EH (cell line): ENCODE data around the gene RTF1.
A peak's percentile ranks its signal among the peaks of the same experiment; 100 is the strongest.

Source experiments
- DNase-seq: peaks from one replicate; pipeline ENCODE4 v3.0.0-alpha.2; 2015; ENCODE audit warnings: low read depth

The RTF1 gene

DNA sequence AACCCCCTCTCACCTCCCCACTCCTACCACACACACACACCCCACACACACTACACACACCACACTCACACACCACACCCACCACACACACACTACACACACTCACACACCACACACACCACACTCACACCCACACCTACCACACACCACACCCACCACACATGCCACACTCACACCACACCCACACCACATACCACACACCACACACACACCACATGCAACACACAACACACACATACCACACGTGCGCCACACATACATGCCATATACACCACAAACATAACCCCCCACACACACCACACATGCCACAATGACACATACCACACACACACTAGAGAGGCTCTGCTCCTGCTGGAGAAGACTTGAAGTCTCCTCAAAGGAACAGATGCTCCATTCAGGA lies 70.9 kb downstream of the RTF1 start:
- DNase-seq = no peak

DNA sequence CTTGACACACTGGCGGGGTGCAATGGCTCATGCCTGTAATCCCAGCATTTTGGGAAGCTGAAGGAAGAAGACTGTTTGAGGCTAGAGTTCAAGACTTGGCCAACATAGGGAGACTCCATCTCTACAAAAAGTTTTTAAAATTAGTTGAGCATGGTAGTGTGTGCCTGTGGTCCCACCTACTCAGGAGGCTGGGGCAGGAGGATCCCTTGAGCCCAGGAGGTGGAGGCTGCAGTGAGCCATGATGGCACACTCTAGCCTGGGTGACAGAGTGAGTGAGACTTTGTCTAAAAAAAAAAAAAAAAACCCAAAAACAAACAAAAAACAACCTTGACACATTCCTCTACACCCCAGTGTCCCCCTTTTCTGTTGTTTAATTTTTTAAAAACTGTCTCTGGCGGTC lies 72.7 kb downstream of the RTF1 start:
- no peak for DNase-seq

DNA sequence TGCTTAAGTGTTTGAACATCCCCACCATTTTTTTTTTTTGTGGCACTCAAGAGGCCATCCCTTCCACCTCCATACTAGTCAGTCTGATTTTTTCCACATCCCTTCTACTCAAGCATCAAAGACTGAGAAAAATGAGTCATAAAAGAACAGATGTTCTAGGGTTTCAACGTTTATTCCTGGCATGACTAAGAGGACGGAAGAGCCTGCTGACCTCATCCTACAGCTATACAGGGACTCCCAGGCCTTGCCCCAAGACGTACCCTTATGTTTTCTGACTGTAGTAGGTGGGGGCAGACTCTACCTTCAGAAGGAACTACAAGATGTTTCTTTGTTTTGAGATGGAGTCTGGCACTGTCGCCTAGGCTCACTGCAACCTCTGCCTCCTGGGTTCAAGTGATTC lies 73.5 kb downstream of the RTF1 start:
- DNase-seq = peak; percentile 95

DNA sequence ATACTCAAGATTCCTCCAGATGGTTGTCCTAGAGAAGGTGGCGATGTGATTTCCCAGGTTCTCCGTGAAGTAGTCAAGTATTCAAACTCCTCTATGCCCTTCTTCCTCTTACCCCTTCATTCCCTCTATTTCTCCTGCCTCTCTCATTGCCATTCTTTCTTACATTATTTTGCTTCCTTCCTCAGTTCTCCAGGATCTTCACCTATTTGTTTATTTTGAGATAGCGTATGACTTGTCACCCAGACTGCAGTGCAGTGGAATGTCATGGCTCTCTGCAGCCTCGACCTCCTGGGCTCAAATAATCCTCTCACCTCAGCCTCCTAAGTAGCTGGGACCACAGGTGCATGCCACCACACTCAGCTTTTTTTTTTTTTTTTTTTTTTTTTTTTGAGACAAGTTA lies 75.0 kb downstream of the RTF1 start:
- no peak for DNase-seq

DNA sequence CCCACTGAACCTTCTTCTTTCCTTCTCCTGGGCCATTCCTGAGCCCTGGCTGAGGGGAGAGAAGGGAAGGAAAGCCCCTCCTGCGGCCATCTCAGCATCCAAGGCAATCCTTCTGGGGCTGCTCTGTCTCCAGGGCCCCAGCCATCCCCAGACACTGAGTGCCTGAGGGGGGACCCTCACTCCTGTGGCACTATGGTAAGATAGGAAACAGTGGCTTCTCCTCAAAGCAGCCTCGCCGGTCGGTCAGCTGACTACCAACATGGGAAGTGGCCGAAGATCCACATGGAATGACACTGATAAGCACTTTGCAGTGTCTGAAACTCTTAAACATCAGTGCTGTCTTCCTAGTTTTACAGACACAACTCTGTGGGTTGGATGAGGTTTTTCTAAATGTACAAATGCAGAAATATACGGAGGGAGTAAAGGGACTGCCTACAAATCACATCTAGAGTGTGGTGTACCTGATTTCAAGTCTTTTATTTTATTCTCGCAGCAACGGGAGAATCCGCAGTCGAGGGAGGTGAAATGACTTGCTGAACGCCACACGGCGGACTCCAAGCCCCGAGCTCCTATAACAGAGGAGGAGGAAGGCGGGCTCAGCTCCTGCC lies 75.8 kb downstream of the RTF1 start:
- no peak for DNase-seq

DNA sequence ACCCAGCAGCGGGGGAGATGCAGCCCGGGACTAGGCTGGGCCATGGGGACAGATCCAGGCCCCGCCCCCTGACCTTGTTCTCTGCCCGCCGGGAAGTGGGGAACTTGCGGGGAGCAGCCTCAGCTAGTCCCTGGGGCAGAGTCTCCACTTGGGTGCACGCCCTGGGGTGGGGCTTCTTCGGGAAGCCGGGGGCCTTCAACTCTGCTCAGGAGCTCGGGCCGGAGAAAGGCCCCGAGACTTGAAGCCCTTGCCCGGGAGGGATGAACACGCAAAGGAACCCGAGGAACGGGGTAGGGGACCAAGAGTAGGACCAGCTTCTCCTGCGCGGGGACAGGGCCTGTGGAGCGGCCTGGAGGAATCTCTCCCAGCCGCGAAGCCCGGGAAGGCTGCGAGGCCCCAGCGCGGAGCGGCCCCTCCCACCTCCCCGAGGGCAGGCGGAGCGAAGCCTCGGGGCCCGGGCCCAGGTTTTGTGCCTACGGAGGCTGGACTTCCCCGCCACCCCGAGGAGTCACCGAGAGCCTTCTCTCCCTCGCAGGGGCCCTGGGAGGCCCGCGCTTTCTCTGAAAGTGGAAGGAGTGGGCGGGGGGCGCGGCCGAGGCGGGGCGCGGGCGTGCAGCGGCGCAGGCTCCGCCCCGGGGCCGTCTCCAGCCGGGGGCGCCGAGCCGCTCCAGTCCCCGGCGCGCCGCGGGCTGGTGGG lies 76.5 kb downstream of the RTF1 start, which contains the start of gene ITPKA:
Gene ITPKA (plus strand): TSS at position 670 of the 697 bp plus-strand sequence. CDS start 54 bp downstream, outside the sequence.
- peak; percentile 71 for DNase-seq

DNA sequence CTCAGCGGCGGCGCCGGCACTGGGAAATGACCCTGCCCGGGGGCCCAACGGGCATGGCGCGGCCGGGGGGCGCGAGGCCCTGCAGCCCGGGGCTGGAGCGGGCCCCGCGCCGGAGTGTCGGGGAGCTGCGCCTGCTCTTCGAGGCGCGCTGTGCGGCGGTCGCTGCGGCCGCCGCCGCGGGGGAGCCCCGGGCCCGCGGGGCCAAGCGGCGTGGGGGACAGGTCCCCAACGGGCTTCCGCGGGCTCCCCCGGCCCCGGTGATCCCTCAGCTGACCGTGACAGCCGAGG lies 77.0 kb downstream of the RTF1 start:
- no peak for DNase-seq

DNA sequence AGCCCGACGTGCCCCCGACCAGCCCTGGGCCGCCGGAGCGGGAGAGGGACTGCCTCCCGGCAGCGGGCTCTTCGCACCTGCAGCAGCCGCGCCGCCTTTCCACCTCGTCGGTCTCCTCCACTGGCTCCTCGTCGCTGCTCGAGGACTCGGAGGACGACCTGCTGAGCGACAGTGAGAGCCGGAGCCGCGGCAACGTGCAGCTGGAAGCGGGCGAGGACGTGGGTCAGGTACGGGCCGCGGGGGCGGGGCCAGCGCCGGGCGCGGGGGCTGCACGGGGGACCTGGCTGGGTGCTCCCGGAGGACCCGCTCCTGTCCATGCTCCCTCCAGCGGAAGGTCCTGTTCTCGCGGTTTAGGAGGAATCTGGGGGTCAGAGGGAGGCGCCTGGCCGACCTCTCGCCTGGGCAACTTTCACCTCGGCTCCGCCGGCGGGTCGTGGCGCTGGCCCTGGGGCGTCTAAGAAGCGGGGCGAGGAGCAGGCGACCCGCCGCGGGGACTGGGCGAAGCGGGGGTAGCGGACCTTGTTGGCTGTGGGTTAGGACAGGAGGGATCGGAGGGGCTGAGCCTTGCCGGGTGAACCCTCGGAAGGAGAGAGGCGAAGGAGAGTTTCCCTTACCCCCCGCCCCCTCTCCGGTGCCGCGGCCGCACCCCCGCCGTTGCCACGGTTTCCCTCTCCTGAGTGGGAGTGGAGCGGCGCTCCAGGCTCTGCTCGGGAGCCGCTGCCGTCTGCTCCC lies 77.5 kb downstream of the RTF1 start:
- no peak for DNase-seq

DNA sequence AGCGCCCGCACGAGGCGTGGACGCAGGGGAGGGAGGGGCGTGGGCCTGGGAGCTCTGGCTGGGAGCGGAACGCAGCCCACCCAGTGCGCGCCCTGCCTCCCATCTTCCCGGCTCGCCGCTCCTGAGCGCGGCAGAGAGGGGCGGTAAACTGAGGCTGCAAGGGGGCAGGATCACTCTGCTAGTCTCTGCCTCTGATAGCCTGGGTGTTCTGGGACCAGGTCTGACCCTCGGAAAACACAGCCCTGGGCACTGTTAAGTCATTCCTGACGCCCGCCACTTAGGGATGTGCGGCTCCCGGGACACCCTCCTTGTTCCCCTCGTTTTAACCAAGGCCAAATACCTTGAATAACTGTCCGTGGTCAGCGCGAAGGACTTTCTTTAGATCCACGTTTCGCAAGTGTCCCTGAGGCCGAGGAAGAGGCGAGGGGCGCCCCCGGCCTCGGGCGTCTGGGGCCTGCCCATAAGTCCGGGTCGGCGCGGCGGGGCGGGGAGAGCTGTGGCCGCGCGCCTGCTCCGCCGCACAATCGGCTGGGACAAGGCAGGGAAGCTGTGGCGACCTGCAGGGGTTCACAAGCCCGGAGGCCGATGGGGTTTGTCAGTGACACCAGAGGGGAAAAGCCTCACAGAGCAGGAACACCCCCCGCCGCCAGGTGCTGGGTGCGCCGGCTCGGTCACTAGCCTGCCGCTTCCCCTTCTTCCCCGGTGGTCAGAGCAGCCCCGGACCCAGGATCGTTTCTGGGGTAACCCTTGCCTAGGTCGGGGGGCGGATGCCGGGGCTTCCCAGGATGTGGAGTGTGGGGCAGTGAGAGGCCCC lies 78.2 kb downstream of the RTF1 start:
- DNase-seq = no peak

DNA sequence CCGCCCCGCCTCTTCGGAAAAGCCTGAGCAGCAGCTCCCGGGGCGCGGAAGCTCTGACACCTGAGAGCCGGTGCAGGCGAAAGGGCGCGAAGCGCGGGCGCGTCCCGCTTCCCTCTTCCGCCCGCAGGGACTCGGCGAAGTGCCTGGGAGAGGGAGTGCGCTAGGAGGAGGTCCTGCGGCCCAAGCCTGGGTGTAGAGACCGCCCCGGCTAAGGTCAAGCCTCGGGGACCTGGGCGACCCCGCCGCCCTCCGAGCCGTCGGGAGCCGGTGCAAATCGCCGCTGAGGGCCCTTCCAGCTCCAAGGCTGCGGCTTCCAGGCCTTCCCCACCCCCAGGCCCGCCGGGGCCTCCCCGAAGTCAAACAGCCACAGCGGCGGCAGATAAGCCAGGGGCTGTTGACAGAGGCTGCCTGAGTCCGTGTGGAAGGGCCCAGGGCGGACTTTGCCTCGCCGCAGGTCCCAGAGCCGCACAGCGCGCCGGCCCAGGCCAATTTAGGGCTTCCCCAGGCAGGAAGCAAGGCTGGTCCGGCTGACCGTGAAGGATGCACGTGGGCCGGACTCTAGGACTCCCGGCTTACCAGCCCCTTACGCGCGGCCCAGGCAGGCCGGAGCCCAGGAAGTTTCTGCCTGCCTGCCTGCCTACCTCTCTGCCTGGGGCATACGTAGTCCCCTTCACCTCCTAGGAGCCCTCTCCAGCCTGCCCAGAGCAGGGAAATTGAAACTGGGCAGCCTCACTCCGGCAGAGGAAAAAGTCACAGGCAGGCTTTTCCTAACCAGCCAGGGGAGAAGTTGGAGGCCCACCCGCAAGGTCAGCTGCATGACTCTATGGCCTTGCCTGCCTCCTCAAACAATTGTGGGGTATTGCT lies 79.1 kb downstream of the RTF1 start:
- DNase-seq = no peak

DNA sequence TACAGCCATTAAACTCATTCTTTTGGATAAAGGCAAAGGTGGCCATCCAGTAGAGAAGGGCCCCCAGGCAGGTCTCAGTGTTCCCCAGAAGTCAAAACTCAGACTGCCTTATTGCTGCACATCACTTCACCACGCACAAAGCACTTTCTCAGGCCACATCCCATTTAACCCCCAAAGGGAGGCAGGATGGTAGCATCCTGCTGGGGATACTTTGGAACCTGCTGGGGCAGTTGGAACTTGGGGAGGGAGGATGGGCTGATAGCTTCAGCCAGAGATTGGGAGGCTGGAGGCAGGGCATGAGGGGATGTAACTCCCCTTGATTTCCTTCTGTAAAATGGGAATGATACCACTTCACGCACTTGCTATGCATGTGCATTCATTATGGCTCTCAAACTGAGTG lies 81.8 kb downstream of the RTF1 start:
- no peak for DNase-seq

DNA sequence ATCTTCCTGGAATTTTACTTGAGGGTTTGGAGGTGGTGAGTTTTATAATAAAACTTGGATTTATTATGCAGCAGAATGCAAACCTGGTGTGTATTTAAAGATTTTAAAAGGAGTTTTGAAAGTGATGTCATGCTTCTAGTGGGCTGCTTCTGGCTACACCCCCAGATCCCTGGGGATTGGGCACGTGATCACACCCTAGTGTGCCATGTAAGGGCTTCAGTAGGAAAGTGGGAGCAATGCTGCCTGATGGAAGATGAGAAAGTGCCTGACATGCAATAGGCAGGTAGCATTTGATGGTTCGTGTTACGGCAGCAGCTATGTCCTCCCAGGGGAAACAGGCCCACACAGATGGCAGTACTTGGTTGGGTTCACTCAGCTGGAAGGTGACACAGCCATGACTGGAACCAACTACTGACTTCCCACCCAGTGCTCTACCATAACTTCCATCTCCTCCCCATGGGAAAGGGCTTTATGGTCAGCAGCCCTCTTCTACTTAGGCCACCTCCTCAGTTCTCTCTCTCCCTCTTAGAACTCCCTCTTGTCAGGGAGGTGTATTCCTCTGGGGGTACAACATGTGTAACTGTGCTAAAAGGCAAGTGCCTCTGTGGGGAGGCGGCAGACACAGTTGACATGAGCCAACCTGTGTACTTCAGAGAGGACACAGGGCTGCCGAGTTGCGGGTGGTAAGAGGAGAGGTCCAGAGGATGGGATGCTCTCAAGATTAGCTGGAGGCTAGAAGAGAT lies 82.4 kb downstream of the RTF1 start:
- no peak for DNase-seq

DNA sequence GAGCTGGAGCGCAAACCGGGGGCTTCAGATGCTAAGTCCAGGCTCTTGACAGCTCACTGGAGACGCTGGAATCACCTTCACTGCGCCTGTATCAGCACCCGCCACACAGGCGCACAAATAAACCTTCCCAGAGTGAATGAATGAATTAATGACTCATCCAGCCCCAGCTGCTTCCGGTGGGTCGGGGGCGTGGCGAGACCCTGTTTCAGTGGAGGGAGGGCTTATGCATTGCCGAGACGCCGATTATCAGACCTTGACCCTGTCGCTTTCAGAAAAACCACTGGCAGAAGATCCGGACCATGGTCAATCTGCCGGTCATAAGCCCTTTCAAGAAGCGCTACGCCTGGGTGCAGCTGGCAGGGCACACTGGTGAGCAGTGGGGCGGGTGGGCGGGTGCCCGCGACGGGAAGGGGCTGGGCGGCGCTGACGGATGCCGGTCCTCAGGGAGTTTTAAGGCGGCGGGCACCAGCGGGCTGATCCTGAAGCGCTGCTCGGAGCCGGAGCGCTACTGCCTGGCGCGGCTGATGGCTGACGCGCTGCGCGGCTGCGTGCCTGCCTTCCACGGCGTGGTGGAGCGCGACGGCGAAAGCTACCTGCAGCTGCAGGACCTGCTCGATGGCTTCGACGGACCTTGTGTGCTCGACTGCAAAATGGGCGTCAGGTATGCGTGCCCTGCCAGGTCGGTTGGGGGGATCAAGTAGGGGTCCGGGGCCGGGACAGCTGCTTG lies 84.5 kb downstream of the RTF1 start:
- no peak for DNase-seq

DNA sequence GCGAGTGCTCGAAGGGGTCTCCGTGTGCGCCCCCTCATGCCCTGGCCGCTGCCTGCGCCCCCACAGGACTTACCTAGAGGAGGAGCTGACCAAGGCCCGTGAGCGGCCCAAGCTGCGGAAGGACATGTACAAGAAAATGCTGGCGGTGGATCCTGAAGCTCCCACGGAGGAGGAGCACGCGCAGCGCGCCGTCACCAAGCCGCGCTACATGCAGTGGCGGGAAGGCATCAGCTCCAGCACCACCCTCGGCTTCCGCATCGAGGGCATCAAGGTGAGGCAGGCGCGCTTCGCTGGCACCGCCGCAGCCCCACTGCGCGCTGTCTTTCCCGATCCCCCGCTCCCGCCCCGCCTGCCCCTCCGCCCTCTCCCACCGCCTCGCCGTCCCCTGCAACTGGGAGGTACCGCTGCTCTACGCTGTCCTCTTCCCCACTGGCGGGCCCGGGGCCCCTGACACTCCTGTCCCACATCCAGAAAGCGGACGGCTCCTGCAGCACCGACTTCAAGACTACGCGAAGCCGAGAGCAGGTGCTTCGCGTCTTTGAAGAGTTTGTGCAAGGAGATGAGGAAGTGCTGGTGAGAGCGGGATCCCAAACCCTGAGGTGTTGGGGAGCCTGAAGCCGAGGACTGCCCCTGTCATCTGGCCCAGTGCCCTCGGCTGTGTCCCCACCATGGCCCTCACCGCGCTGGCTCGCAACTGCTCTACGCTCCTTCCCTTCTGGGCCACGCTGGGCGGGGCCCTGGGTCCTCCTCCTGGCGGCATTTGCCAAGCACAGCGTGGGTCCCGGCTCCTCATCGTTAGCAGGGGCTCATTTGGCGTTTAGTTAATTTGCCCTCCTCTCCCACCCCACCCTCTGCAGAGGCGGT lies 85.3 kb downstream of the RTF1 start:
- DNase-seq = no peak

DNA sequence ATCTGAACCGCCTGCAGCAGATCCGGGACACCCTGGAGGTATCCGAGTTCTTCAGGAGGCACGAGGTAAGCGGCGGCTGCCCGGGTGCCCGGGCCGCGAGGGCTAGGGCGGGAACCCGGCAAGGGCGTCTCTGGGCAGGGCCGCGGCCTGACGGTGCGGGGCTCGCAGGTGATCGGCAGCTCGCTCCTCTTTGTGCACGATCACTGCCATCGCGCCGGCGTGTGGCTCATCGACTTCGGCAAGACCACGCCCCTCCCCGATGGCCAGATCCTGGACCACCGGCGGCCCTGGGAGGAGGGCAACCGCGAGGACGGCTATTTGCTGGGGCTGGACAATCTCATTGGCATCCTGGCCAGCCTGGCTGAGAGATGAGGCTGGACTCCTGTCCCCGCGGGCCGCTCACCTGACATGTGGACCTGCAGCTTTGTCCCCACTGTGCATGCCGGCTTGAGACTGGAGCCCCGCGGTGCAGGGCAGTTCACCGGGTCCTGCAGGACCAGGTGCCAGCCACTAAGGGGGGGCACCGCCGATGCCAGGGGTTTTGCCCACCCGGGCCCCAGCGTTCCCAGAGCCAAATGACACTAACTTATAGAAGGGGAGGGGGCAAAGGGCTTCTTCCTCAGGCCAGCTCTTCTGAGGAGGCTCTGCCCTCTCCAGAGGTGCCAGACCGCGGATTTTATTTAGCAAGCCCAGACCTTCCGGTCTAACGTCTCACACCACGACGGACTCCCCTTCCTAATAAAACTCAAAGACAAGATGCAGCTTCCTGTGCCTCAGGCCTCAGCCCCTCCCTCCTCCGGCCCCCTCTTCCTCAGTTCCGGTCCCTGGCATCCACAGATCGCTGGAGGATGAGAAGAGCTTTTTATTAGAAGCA lies 86.1 kb downstream of the RTF1 start:
- no peak for DNase-seq

DNA sequence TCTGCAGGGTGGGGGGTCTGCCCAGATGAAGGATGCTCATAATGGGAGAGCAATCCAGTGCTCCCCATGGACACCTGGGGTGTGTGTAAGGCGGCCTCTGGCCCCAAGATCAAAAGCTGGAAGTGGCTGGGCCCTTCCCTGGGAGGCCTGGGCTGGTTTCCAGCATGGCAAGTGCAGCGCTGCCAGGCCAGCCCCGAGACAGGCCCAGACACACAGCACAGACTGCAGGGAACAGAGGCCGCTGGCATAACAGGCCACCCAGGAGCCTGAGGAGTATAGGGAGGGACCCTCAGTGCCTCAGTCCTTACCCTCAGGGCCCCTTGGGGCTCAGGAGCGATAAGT lies 86.7 kb downstream of the RTF1 start:
- no peak for DNase-seq

DNA sequence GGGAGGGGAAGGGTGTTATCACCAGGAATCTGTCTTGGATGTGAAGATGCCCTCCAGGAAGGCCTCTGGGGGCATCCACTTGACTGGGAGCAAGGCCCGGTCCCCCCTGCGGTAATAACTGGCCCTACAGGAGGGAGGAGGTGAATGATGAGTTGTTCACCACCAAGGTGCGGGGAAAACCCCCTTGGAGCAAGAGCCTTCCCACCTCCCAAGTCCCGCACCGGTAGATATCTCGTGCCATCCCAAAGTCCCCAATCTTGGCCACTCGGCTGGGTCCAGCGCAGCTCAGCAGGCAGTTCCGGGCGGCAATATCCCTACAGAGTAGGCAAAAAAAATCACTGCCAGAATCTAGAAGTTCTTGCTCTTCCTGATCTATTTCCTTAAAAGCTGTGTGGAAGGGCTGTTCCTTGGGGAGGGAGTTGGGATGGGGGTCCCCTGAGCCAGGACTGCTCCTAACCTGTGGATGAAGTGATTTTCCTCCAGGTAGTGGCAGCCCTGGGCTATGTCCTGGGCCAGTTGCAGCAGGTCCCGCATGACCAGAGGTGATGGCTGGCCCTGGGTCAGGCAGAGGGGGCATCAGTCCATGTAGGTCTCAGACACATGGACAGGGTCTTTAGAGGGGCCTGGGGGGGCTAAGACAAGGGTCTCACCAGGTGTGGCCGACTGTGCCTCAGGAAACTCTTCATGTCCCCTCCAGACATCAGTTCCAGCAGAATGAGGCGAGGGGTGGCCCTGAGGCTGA lies 88.0 kb downstream of the RTF1 start:
- DNase-seq = no peak

DNA sequence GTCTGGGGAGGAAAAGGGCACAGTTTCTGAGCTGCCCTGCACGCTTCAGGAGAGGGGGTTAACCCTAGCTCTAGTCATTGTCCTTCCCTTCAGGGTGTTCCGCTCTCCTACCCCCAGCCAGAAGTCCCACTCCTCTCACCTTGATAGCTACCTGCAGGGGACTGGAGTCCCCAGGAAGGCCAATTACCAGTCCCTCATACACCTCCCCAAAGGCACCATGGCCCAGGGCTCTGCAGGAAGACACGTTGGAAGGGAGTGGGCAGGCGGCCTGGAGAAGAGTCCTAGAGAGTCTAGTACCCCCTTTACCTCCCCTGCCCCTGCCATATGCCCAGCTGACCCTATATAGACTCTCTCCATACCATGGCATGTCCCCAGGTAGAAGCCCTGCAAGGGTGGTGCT lies 88.9 kb downstream of the RTF1 start:
- DNase-seq = no peak
